GM20000 (cell line): ENCODE results near the gene GGACT.

Source experiments
- DNase-seq: peaks from one replicate; pipeline ENCODE4 v3.0.0; 2012; ENCODE audit warnings: low spot score
- CTCF ChIP-seq: IDR thresholded peaks from 2 replicates; pipeline ENCODE4 v1.5.1; 2012; ENCODE audit warnings: mild to moderate bottlenecking, control low read depth; ENCODE audit errors: extremely low read depth, missing control alignments

GGACT gene

GRCh38 chr13:100510208-100510957 lies 78.2 kb downstream of the GGACT start:
- no peak for TF ChIP-seq CTCF
- no peak for DNase-seq

GRCh38 chr13:100508996-100509395 lies 79.6 kb downstream of the GGACT start:
- TF ChIP-seq CTCF: no peak
- DNase-seq: no peak

GRCh38 chr13:100508455-100508854 lies 80.1 kb downstream of the GGACT start:
- DNase-seq: no peak

GRCh38 chr13:100506600-100507422 lies 81.8 kb downstream of the GGACT start:
- TF ChIP-seq CTCF: no peak
- no peak for DNase-seq

More at GRCh38 chr13:100508455-100508854, 80.1 kb downstream of the GGACT start:
- no peak for TF ChIP-seq CTCF

GRCh38 chr13:100506154-100506553 lies 82.4 kb downstream of the GGACT start:
- DNase-seq: peak; percentile 77
- TF ChIP-seq CTCF: no peak

GRCh38 chr13:100503622-100504021 lies 85.0 kb downstream of the GGACT start:
- DNase-seq: no peak
- no peak for TF ChIP-seq CTCF

- no peak for DNase-seq
- no peak for TF ChIP-seq CTCF
Measured at GRCh38 chr13:100502446-100502845, 86.1 kb downstream of the GGACT start.
